IMR-90 (cell line): ENCODE results near the gene OR5C1.

Experiments
- CEBPB ChIP-seq: IDR thresholded peaks from 2 replicates; pipeline ENCODE4 v1.6.1; 2012; ENCODE audit warnings: low read depth, low read length, improper control_type of control experiment
- CTCF ChIP-seq: conservative IDR thresholded peaks from 2 replicates; pipeline ENCODE4 v1.5.1; 2012; ENCODE audit warnings: mild to moderate bottlenecking, low read depth, low read length, improper control_type of control experiment
- MXI1 ChIP-seq: IDR thresholded peaks from 2 replicates; pipeline ENCODE4 v1.6.1; 2012; ENCODE audit warnings: low read depth, mild to moderate bottlenecking, low read length, moderate library complexity, borderline replicate concordance
- POLR2A ChIP-seq: IDR thresholded peaks from 2 replicates; pipeline ENCODE4 v1.6.1; 2012; ENCODE audit warnings: mild to moderate bottlenecking, low read depth, low read length
- RFX5 ChIP-seq: IDR thresholded peaks from 2 replicates; pipeline ENCODE4 v1.8.0; 2012; ENCODE audit warnings: low read depth, mild to moderate bottlenecking, low read length, moderate library complexity
- SMC3 ChIP-seq: fragments of 150-350 bp; IDR thresholded peaks from 2 replicates; pipeline ENCODE4 v1.6.1; 2016; ENCODE audit warnings: low read depth, mild to moderate bottlenecking, antibody characterized with exemption, low read length, moderate library complexity
- USF2 ChIP-seq: fragments of 150-350 bp; IDR thresholded peaks from 2 replicates; pipeline ENCODE4 v1.6.1; 2017; ENCODE audit warnings: mild to moderate bottlenecking, antibody characterized with exemption, low read length, low read depth

DNA sequence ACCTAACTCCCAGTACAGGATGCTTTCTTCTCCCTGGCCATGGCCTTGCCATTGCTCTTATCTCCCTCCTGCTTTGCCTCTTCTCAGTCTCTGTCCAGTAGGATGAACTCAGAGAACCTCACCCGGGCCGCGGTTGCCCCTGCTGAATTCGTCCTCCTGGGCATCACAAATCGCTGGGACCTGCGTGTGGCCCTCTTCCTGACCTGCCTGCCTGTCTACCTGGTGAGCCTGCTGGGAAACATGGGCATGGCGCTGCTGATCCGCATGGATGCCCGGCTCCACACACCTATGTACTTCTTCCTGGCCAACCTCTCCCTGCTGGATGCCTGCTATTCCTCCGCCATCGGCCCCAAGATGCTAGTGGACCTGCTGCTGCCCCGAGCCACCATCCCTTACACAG lies at the start of gene OR5C1:
- TF ChIP-seq CTCF (no peak), POLR2A (no peak), USF2 (no peak), CEBPB (no peak), SMC3 (no peak), RFX5 (no peak), MXI1 (no peak)
